Neural cell (in vitro differentiated cells): ENCODE data around the gene IRF1. TPM values are rescaled to one million over a fixed set of nuclear protein-coding genes. Genes with fewer than 3 reads are reported as not detected.

Experiments used
- H2AFZ ChIP-seq: fragments of 200-600, 300-800 bp; sonication (generic), shearing (Covaris generic); 2 replicates; pipeline ENCODE4 v1.6.0; 2014; ENCODE audit warnings: low read depth, mild to moderate bottlenecking, antibody characterized with exemption, low read length, moderate library complexity
- H3F3A ChIP-seq: fragments of 200-600 bp; shearing (Covaris generic); 2 replicates; pipeline ENCODE4 v1.6.1; 2016; ENCODE audit warnings: mild to moderate bottlenecking, moderate library complexity, mixed read lengths, antibody characterized with exemption, low read length; ENCODE audit not compliant: insufficient read depth, poor library complexity, severe bottlenecking
- H3K27ac ChIP-seq: fragments of 200-600, 300-800 bp; sonication (generic), shearing (Covaris generic); 2 replicates; pipeline ENCODE4 v1.5.1; 2014; ENCODE audit warnings: mild to moderate bottlenecking, low read length, moderate library complexity
- H3K27me3 ChIP-seq: fragments of 300-800, 200-600 bp; sonication (generic), shearing (Covaris generic); 2 replicates; pipeline ENCODE4 v1.6.0; 2014; ENCODE audit warnings: mild to moderate bottlenecking, low read depth, low read length, moderate library complexity; ENCODE audit not compliant: insufficient read depth
- H3K36me3 ChIP-seq: fragments of 300-800, 200-600 bp; sonication (generic), shearing (Covaris generic); 2 replicates; pipeline ENCODE4 v1.5.1; 2014; ENCODE audit warnings: mild to moderate bottlenecking, antibody characterized with exemption, low read length, moderate library complexity; ENCODE audit not compliant: insufficient read depth
- H3K4me2 ChIP-seq: fragments of 300-800, 200-600 bp; sonication (generic), shearing (Covaris generic); 2 replicates; pipeline ENCODE4 v1.6.0; 2014; ENCODE audit warnings: mild to moderate bottlenecking, low read length
- H3K4me3 ChIP-seq: fragments of 300-800, 200-600 bp; sonication (generic), shearing (Covaris generic); 2 replicates; pipeline ENCODE4 v1.5.1; 2014; ENCODE audit warnings: mild to moderate bottlenecking, low read length, moderate library complexity
- H3K79me2 ChIP-seq: fragments of 200-600 bp; shearing (Covaris generic); replicated peaks from 2 replicates; pipeline ENCODE4 v1.6.0; 2014; ENCODE audit warnings: mild to moderate bottlenecking, low read length, moderate library complexity; ENCODE audit not compliant: insufficient read depth
- H3K9ac ChIP-seq: fragments of 300-800, 200-600 bp; sonication (generic), shearing (Covaris generic); 2 replicates; pipeline ENCODE4 v1.6.1; 2016; ENCODE audit warnings: mild to moderate bottlenecking, low read length, mixed read lengths
- H3K9me2 ChIP-seq: fragments of 200-600 bp; shearing (Covaris generic); 2 replicates; pipeline ENCODE4 v1.6.1; 2016; ENCODE audit warnings: mild to moderate bottlenecking, low read length, mixed read lengths; ENCODE audit not compliant: insufficient read depth
- H3K9me3 ChIP-seq: fragments of 200-600, 300-800 bp; sonication (generic), shearing (Covaris generic); 2 replicates; pipeline ENCODE4 v1.6.1; 2016; ENCODE audit warnings: mild to moderate bottlenecking, mixed run types, low read length, moderate library complexity, mixed read lengths
- H4K20me1 ChIP-seq: fragments of 200-600 bp; shearing (Covaris generic); 2 replicates; pipeline ENCODE4 v1.6.1; 2016; ENCODE audit warnings: mild to moderate bottlenecking, mixed run types; ENCODE audit not compliant: insufficient read depth
- CTCF ChIP-seq: fragments of 450-650 bp; IDR thresholded peaks from 2 replicates; pipeline ENCODE4 v1.5.1; 2014; ENCODE audit warnings: antibody characterized with exemption, mild to moderate bottlenecking, moderate library complexity; ENCODE audit not compliant: poor library complexity, severe bottlenecking
- EP300 ChIP-seq: fragments of 450-650 bp; conservative IDR thresholded peaks from 2 replicates; pipeline ENCODE4 v1.6.1; 2014; ENCODE audit warnings: antibody characterized with exemption, mild to moderate bottlenecking, moderate library complexity; ENCODE audit not compliant: poor library complexity, severe bottlenecking
- EZH2 ChIP-seq: fragments of 200-600, 300-800 bp; shearing (Covaris generic), sonication (generic); IDR thresholded peaks from 2 replicates; pipeline ENCODE4 v1.6.1; 2014; ENCODE audit warnings: antibody characterized with exemption, low read length, borderline replicate concordance, mild to moderate bottlenecking; ENCODE audit not compliant: insufficient read depth, poor library complexity, severe bottlenecking
- MXI1 ChIP-seq: fragments of 450-650 bp; conservative IDR thresholded peaks from 2 replicates; pipeline ENCODE4 v1.6.1; 2014; ENCODE audit warnings: antibody characterized with exemption, mild to moderate bottlenecking; ENCODE audit not compliant: poor library complexity, severe bottlenecking
- POLR2AphosphoS5 ChIP-seq: IDR thresholded peaks from 2 replicates; pipeline ENCODE4 v1.6.1; 2012
- RAD21 ChIP-seq: fragments of 450-650 bp; conservative IDR thresholded peaks from 2 replicates; pipeline ENCODE4 v1.6.1; 2014; ENCODE audit warnings: antibody characterized with exemption, mild to moderate bottlenecking, moderate library complexity
- SMC3 ChIP-seq: fragments of 450-650 bp; conservative IDR thresholded peaks from 2 replicates; pipeline ENCODE4 v1.6.1; 2014; ENCODE audit warnings: antibody characterized with exemption, mild to moderate bottlenecking, moderate library complexity; ENCODE audit not compliant: poor library complexity
- TAF1 ChIP-seq: IDR thresholded peaks from 2 replicates; pipeline ENCODE4 v1.6.1; 2012; ENCODE audit warnings: low read depth
- polyA plus RNA-seq: library from polyadenylated mRNA; depleted of rRNA; stranded (reverse); fragments of >200 nt; gene quantifications from 2 replicates; pipeline ENCODE4 v1.2.3, GENCODE V29; 2014
- TF ChIP-seq, protein P1 (sequence below): IDR thresholded peaks from 2 replicates; pipeline ENCODE4 v1.6.1; 2012; ENCODE audit warnings: borderline replicate concordance

Gene IRF1
- polyA plus RNA-seq, 1 donor from 2014 or later, result 0.67 TPM

DNA sequence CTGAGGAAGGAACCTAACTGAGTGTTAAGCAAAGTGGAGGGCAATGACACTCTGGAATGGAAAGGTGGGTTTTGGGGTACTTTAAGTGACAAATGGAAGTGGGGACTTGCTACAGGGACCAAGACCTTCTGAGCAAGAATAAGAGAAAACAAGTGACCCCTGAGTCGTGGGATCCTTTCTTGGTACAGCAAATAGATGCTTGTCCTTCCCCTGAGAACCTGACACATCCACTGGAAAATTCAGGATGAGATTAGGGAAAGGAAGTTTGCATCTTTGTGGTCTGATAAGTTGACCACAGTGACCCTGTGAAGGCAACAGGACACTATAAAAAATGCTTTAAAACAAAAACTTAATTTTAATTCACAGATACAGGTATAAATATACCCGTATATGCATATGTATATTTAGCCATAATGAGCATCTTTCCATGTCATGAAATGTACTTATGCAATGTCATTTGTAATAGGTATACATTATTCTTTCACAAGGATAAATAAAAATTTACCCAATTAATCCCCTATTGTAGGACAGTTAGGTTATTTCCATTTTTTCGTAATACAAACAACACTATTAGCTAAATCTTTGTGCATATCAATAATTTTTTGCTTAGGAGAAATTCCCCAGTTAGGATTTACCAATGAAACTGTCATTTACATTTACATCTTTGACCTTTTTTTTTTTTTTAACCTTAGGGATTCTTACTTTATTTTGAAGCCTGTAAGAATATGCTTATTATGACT is 2.0 kb upstream of the IRF1 start:
- Histone ChIP-seq H3K4me2 (no peak overlapping the region), H2AFZ (no peak overlapping the region), H3K36me3 (no peaks in the 10 kb centered on the region), H3F3A (no peaks in the 10 kb centered on the region), H3K9me3 (no peaks in the 10 kb centered on the region), H3K27ac (no peak overlapping the region), H3K79me2 (no peaks in the 10 kb centered on the region), H3K27me3 (peaks cover 78% of the 10 kb centered on the region), H3K4me3 (no peak overlapping the region), H4K20me1 (no peaks in the 10 kb centered on the region), H3K9ac (no peak overlapping the region), H3K9me2 (no peaks in the 10 kb centered on the region)
- TF ChIP-seq POLR2AphosphoS5, result no peak
- no peak for TF ChIP-seq SMC3
- TF ChIP-seq EP300, result no peak
- no peak for TF ChIP-seq EZH2
- TF ChIP-seq, protein P1, sequence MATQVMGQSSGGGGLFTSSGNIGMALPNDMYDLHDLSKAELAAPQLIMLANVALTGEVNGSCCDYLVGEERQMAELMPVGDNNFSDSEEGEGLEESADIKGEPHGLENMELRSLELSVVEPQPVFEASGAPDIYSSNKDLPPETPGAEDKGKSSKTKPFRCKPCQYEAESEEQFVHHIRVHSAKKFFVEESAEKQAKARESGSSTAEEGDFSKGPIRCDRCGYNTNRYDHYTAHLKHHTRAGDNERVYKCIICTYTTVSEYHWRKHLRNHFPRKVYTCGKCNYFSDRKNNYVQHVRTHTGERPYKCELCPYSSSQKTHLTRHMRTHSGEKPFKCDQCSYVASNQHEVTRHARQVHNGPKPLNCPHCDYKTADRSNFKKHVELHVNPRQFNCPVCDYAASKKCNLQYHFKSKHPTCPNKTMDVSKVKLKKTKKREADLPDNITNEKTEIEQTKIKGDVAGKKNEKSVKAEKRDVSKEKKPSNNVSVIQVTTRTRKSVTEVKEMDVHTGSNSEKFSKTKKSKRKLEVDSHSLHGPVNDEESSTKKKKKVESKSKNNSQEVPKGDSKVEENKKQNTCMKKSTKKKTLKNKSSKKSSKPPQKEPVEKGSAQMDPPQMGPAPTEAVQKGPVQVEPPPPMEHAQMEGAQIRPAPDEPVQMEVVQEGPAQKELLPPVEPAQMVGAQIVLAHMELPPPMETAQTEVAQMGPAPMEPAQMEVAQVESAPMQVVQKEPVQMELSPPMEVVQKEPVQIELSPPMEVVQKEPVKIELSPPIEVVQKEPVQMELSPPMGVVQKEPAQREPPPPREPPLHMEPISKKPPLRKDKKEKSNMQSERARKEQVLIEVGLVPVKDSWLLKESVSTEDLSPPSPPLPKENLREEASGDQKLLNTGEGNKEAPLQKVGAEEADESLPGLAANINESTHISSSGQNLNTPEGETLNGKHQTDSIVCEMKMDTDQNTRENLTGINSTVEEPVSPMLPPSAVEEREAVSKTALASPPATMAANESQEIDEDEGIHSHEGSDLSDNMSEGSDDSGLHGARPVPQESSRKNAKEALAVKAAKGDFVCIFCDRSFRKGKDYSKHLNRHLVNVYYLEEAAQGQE, result no peak
- TF ChIP-seq TAF1, result no peak
- no peak for TF ChIP-seq RAD21
- no peak for TF ChIP-seq MXI1
- TF ChIP-seq CTCF, result no peak

DNA sequence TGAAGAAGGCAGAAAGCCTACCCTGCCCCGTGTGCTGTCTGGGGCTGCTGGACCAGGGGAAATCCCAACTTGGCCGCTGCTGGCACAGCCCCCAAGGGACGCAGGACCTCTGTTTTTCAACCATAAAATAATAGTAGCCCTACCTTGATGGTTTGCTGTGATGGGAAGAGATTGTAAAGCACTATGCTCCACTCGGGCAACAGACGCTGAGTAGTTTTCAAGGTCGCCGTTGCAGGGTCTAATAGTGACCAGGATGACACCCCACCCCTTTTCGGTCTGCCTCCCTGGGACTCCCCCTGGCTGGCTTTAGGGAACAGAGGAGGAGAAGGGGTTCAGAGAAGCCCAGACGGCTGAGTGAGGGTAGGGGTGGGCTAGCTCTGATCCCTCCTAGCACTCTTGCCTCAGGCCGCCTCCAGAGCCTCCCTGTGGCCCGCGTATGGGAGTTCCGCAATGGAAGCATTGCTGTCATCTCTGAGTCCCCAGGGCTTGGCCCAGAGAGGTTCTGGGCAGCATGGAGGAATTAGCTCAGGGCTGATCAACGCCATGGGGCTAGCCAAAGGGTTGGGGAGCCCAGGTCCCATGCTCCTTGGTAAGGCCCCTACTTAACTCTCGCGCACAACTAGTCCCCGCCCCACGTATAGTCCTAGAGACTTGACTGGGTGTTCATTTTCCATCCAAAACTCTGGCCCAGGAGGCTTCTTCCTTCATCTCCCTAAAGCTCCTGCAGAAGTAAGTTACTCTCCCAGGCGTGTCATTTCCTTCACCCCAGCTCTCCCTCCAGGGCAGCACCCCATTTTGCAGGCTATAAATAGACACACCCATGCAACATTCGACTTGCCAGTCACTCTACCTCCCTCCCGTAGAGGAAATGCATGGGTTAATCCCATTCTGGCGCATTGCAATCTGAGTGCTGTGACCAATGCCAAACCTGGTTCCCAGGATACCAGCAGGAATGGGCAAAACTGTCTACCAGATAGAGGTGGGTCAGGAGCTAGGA is 1.1 kb upstream of the IRF1 start:
- H3K9ac ChIP-seq, result peak overlapping the region; percentile 52
- no peak for TF ChIP-seq POLR2AphosphoS5
- TF ChIP-seq, protein P1, result no peak
- no peak for TF ChIP-seq TAF1
- TF ChIP-seq RAD21, result no peak
- no peak for TF ChIP-seq EP300
- no peak for TF ChIP-seq CTCF
- TF ChIP-seq MXI1, result no peak
- no peak for TF ChIP-seq SMC3
- no peak for TF ChIP-seq EZH2
- H3K36me3 ChIP-seq, result no peaks in the 10 kb centered on the region
- H3F3A ChIP-seq, result no peaks in the 10 kb centered on the region
- H3K79me2 ChIP-seq, result no peaks in the 10 kb centered on the region
- H3K4me3 ChIP-seq, result peak overlapping the region; percentile 84
- no peaks in the 10 kb centered on the region for H3K9me2 ChIP-seq
- H3K9me3 ChIP-seq, result no peaks in the 10 kb centered on the region
- peaks cover 69% of the 10 kb centered on the region for H3K27me3 ChIP-seq
- no peak overlapping the region for H2AFZ ChIP-seq
- H3K27ac ChIP-seq, result no peak overlapping the region
- H3K4me2 ChIP-seq, result no peak overlapping the region
- no peaks in the 10 kb centered on the region for H4K20me1 ChIP-seq
